Fibroblast of pulmonary artery (primary cell): ENCODE measurements around the gene ABCG8.

Experiments used
- DNase-seq: peaks from one replicate; pipeline ENCODE4 v3.0.0-alpha.2; 2010; ENCODE audit warnings: low read depth
- H3K4me3 ChIP-seq: replicated peaks from 2 replicates; pipeline ENCODE4 v1.5.1; 2011; ENCODE audit warnings: low read depth, mild to moderate bottlenecking, control low read depth, low read length, moderate library complexity
- CTCF ChIP-seq: IDR thresholded peaks from 2 replicates; pipeline ENCODE4 v1.5.1; 2011; ENCODE audit warnings: mild to moderate bottlenecking, control low read depth, low read length, inconsistent platforms; ENCODE audit errors: missing control alignments

ABCG8 gene

GRCh38 chr2:43798300-43798699, 40.5 kb upstream of the ABCG8 start:
- DNase-seq, result no peak
- H3K4me3 ChIP-seq, result no peak overlapping the region
- TF ChIP-seq CTCF, result peak; percentile 25

DNA sequence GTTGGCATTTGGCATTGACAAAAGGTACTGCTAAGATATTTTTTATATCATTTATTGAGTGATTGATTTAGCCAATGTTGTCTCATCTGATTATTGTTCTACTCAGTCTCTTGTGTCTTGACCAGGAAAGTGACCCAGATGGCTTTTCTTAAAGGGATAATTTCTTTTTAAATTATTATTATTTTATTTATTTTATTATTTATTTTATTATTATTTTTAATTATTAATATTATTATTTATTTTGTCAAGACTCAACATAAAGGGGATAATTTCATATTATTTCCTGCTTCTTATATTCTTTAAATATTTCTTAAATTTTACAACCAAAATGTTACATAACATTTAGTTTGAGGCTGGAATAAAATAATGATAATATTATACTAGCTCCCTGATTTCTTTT, 37.9 kb upstream of the ABCG8 start:
- no peak for DNase-seq
- no peak overlapping the region for H3K4me3 ChIP-seq
- TF ChIP-seq CTCF, result no peak

- TF ChIP-seq CTCF, result no peak
Measured at GRCh38 chr2:43802135-43802534, 36.6 kb upstream of the ABCG8 start.

DNA sequence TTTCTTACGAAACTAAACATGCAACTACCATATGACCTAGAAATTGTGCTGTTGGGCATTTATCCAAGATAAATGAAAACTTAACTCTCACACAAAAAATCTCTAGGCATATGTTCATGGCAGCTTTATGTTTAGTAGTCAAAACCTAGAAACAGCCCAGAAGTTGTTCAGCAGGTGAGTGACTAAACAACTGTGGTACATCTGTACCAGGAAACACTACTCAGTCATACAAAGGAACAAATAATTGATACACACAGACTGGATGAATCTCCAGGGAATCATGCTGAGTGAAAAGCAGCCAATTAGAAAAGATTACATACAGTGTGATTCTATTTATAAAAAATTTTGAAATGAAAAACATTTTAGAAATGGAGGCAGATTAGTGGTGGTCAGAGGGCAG, 35.7 kb upstream of the ABCG8 start:
- TF ChIP-seq CTCF, result no peak
- H3K4me3 ChIP-seq, result no peak overlapping the region
- peak; percentile 3 for DNase-seq

More at GRCh38 chr2:43802135-43802534, 36.6 kb upstream of the ABCG8 start:
- H3K4me3 ChIP-seq, result no peak overlapping the region
- DNase-seq, result no peak

DNA sequence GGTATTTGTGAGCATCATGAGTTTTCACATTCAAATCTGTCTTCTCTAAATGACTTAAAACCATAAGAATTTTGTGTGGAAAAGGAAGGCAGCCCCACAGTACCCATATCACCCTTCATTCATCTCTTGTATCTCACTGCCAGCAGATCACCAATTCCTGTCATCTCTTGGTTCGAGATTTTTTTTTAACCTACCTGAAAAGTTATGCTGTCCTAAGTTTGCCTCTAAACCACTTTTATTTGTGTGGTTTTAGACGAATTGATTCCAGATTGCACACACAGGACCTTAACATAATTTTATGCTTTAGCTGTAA, 32.1 kb upstream of the ABCG8 start:
- no peak for TF ChIP-seq CTCF
- no peak overlapping the region for H3K4me3 ChIP-seq
- no peak for DNase-seq

- DNase-seq, result no peak
- H3K4me3 ChIP-seq, result no peak overlapping the region
Measured at GRCh38 chr2:43810452-43810851, 28.3 kb upstream of the ABCG8 start.

More at GRCh38 chr2:43810452-43810851, 28.3 kb upstream of the ABCG8 start:
- TF ChIP-seq CTCF, result no peak
